GM12872 (cell line): ENCODE data around the gene RBMS1.

Experiments
- CTCF ChIP-seq: IDR thresholded peaks from 3 replicates; pipeline ENCODE4 v1.5.1; 2011; ENCODE audit warnings: low read depth, mild to moderate bottlenecking, low read length, moderate library complexity; ENCODE audit not compliant: insufficient read depth

The RBMS1 gene

GRCh38 chr2:160390544-160391455 lies 102.8 kb downstream of the RBMS1 start:
- TF ChIP-seq CTCF: no peak

- TF ChIP-seq CTCF: no peak
These were observed 103.7 kb downstream of the RBMS1 start for GRCh38 chr2:160389875-160390274.

GRCh38 chr2:160388464-160389263 lies 104.9 kb downstream of the RBMS1 start:
- no peak for TF ChIP-seq CTCF

DNA sequence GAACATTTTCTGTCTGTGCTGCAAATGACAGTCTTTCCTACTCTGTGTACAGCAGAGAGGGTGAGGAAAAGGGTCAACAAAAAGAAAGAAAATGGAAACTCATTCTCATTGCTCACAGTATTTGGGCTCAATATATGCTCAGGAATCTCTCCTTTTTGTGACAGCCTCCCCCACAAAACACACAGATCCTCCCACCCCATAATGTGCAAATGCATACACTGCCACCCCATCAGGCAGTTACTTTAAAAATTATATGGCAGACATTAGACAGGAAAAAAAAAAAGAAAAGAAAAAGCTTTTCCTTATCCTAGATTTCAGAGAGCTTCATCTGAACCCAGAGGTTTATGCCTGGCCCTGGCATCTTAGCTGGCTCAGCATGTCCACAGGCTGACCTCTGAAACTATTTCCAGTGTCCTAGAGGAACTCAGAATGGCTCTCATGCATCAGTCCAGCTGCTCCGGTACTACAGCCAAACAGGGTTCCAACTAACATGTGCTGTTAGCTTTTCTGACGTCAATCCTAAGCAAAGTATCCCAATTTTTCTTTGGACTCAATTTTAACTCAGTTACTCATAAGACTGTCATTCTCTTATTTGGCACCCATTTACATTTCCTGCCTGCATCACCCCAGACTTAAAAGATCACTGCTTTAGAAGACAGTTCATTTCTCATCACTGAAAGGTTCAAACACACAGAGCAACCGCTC lies 105.9 kb downstream of the RBMS1 start:
- TF ChIP-seq CTCF: no peak

- TF ChIP-seq CTCF: no peak
These were observed 108.8 kb downstream of the RBMS1 start for GRCh38 chr2:160384791-160385190.

DNA sequence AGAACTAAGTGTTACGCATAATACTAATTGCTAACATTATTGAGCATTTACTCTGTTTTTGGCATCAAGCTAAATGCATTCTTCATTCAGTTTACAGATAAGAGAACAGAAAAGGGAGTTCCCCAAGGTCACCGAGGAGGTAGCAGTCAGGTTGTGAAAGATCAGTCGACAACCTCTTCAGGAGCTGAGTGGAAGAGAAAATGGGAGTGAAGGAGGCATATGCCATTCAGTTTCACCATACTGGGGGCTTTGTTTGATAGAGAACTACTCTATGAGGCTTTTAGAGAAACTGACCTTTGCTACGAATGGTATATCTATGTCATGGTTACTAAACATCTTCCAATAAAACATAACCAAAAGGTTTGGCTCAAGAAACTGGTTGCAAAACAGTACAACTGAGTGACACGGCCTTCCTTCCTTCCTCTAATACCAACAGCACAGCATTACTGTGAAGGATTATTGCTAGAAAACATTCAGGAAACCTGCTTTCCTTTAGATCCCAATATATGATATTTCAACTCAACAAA lies 112.1 kb downstream of the RBMS1 start:
- no peak for TF ChIP-seq CTCF

GRCh38 chr2:160380611-160381010 lies 113.0 kb downstream of the RBMS1 start:
- no peak for TF ChIP-seq CTCF
